ENCODE results near the gene ANKRD18A. TPM values are rescaled to one million over a fixed set of nuclear protein-coding genes. Genes with fewer than 3 reads are reported as not detected.
A peak's percentile ranks its signal among the peaks of the same experiment; 100 is the strongest.
"Not testable (repeated sequence)": the region's sequence is repeated elsewhere in the genome, so short reads cannot be mapped to it uniquely, and the experiment has no call there.

ANKRD18A gene
- total and polyA plus RNA-seq, 10 donors: 0.02 to 3.4 (median 0.68) TPM; not detected in 1

- WGBS, 5 donors: 100% methylated on average over 1 of the region's 1 CpG; no CpG with 5 or more reads in 4 of the 5 donors
- H3K9me3 ChIP-seq; H3K27me3 ChIP-seq (replicated peaks in 1 of 7); H3K4me3 ChIP-seq; H3K4me1 ChIP-seq; H3K27ac ChIP-seq; intact Hi-C loops (cut with DNase I; ENCODE audit: low total_unique reads); DNase-seq; H3K36me3 ChIP-seq: not testable (repeated sequence)
Measured at GRCh38 chr9:38563911-38564310, 56.5 kb downstream of the ANKRD18A start.

GRCh38 chr9:38561134-38561533, 59.3 kb downstream of the ANKRD18A start:
- H3K4me3 ChIP-seq; DNase-seq; H3K9me3 ChIP-seq; H3K36me3 ChIP-seq; H3K27ac ChIP-seq; intact Hi-C loops (cut with DNase I; ENCODE audit: low total_unique reads); H3K4me1 ChIP-seq; H3K27me3 ChIP-seq (replicated peaks in 1 of 7): not testable (repeated sequence)
- 44 to 68% (median 52%) methylated on average over 2 of the region's 2 CpGs for whole genome bisulfite sequencing, 5 donors

- 74 to 100% (median 81%) methylated on average over 2 to 3 of the region's 3 CpGs for WGBS, 5 donors
- DNase-seq; H3K27ac ChIP-seq; H3K36me3 ChIP-seq; H3K4me1 ChIP-seq; H3K9me3 ChIP-seq; intact Hi-C loops (cut with DNase I; ENCODE audit: low total_unique reads); H3K27me3 ChIP-seq (replicated peaks in 1 of 7); H3K4me3 ChIP-seq: not testable (repeated sequence)
Measured at GRCh38 chr9:38559172-38559571, 61.2 kb downstream of the ANKRD18A start.

DNA sequence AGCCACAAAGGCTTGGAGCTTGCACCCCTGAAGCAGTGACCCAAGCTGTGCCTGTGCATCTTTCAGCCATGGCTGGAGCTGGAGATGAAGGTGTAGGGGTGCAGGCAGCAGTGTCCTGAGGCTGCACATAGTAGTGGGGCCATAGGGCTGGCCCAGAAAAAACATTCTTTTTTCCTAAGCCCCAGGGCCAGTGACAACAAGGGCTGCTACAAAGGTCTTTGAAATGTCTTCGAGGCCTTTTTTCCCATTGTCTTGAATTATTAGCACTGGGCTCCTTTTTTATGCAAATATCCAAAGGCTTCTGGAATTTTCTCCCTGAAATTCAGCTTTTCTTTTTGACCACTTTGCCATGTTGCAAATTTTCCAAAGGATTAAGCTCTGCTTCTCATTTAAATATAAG, 62.6 kb downstream of the ANKRD18A start:
- H3K4me1 ChIP-seq; intact Hi-C loops (cut with DNase I; ENCODE audit: low total_unique reads): not testable (repeated sequence)
- WGBS, 5 donors: 67 to 92% (median 76%) methylated on average over 1 of the region's 1 CpG

GRCh38 chr9:38554966-38555365, 65.4 kb downstream of the ANKRD18A start:
- H3K9me3 ChIP-seq; H3K27ac ChIP-seq; H3K4me3 ChIP-seq; H3K27me3 ChIP-seq (replicated peaks in 1 of 7); H3K36me3 ChIP-seq; DNase-seq; H3K4me1 ChIP-seq; intact Hi-C loops (cut with DNase I; ENCODE audit: low total_unique reads): not testable (repeated sequence)
- 94 to 100% (median 100%) methylated on average over 2 of the region's 2 CpGs for WGBS, 5 donors

More for the DNA sequence above, 62.6 kb downstream of the ANKRD18A start:
- DNase-seq; H3K36me3 ChIP-seq; H3K27ac ChIP-seq; H3K4me3 ChIP-seq; H3K9me3 ChIP-seq; H3K27me3 ChIP-seq (replicated peaks in 1 of 7): not testable (repeated sequence)

GRCh38 chr9:38553019-38553418, 67.4 kb downstream of the ANKRD18A start:
- intact Hi-C loops (cut with DNase I; ENCODE audit: low total_unique reads); H3K9me3 ChIP-seq; H3K36me3 ChIP-seq; H3K27me3 ChIP-seq (replicated peaks in 1 of 7); DNase-seq; H3K4me3 ChIP-seq; H3K4me1 ChIP-seq; H3K27ac ChIP-seq: not testable (repeated sequence)
- 80 to 85% (median 82%) methylated on average over 4 of the region's 4 CpGs for WGBS, 5 donors

DNA sequence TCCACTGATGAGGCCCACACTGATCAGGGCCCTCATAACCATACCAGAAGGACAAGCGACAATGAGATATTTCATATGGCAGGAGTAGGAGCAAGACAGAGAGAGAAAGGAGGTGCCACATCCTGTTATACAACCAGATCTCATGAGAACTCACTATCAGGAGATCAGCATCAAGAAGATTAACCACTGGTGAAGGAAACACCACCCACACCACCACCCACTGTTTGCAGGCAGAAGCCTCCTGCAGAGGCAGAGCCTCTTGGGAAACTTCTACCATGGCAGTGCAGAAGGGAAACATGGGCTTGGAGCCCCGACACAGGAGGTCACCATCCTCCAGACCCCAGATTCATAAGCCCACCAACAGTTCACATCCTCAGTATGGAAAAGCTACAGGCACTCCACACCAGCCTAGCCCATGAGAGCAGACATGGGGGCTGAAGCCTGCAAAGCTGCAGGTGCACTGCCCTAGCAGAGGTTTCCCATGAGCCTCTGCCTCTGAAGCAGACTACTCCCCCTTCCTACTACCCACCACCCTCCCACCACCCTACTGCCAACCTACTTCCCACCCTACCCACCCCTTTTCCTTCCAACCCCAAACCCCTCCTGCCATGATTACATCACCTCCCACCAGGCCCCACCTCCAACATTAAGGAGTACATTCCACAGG, 73.8 kb downstream of the ANKRD18A start:
- H3K4me1 ChIP-seq; DNase-seq; H3K36me3 ChIP-seq; H3K9me3 ChIP-seq; H3K27me3 ChIP-seq (replicated peaks in 1 of 7); H3K4me3 ChIP-seq; intact Hi-C loops (cut with DNase I; ENCODE audit: low total_unique reads): not testable (repeated sequence)
- 67 to 91% (median 83%) methylated on average over 1 of the region's 2 CpGs for WGBS, 5 donors
- peak overlapping the region in 2 of 8 donors; percentile 31 to 61 for H3K27ac ChIP-seq

- intact Hi-C loops (cut with DNase I; ENCODE audit: low total_unique reads); H3K9me3 ChIP-seq; H3K27me3 ChIP-seq (replicated peaks in 1 of 7); DNase-seq; H3K4me3 ChIP-seq; H3K36me3 ChIP-seq; H3K4me1 ChIP-seq; H3K27ac ChIP-seq: not testable (repeated sequence)
- WGBS, 5 donors: 59 to 85% (median 67%) methylated on average over 4 to 5 of the region's 5 CpGs
Measured at GRCh38 chr9:38540535-38540934, 79.9 kb downstream of the ANKRD18A start.

Measured in spleen (tissue), 11 donors.